SJCRH30 (cell line): ENCODE measurements around the gene MUC12. TPM values are rescaled to one million over a fixed set of nuclear protein-coding genes. Genes with fewer than 3 reads are reported as not detected.
A peak's percentile ranks its signal among the peaks of the same experiment; 100 is the strongest.
"Not testable (repeated sequence)": the region's sequence is repeated elsewhere in the genome, so short reads cannot be mapped to it uniquely, and the experiment has no call there.

Source experiments
- DNase-seq, 2 experiments: peaks; one replicate each; pipeline ENCODE4 v3.0.0-alpha.2; 2015 to 2020
- H3K27ac ChIP-seq: fragments of 250-450 bp; sonication (Bioruptor Pico); 2 replicates; pipeline ENCODE4 v1.5.1; 2020; ENCODE audit warnings: mild to moderate bottlenecking, moderate library complexity
- H3K27me3 ChIP-seq: fragments of 250-450 bp; sonication (Bioruptor Pico); 2 replicates; pipeline ENCODE4 v1.5.1; 2020; ENCODE audit warnings: mild to moderate bottlenecking, moderate library complexity
- H3K36me3 ChIP-seq: fragments of 250-450 bp; sonication (Bioruptor Pico); 2 replicates; pipeline ENCODE4 v1.5.1; 2020; ENCODE audit warnings: mild to moderate bottlenecking, moderate library complexity
- H3K4me1 ChIP-seq: fragments of 250-450 bp; sonication (Bioruptor Pico); 2 replicates; pipeline ENCODE4 v1.5.1; 2020; ENCODE audit warnings: mild to moderate bottlenecking, moderate library complexity
- H3K4me3 ChIP-seq: fragments of 250-450 bp; sonication (Bioruptor Pico); 2 replicates; pipeline ENCODE4 v1.5.1; 2020; ENCODE audit warnings: mild to moderate bottlenecking, moderate library complexity
- H3K9me3 ChIP-seq: fragments of 250-450 bp; sonication (Bioruptor Pico); replicated peaks from 2 replicates; pipeline ENCODE4 v1.5.1; 2020; ENCODE audit warnings: mild to moderate bottlenecking, moderate library complexity
- total RNA-seq: library from RNA; depleted of rRNA; stranded (reverse); fragments of >200 nt; shearing (Covaris generic); gene quantifications from 2 replicates; pipeline ENCODE4 v1.2.3, GENCODE V29; 2014; rRNA removed

The MUC12 gene
- total RNA-seq, 1 experiment from 2014 or later = 1.2 TPM

- DNase-seq, H3K4me3 ChIP-seq, H3K9me3 ChIP-seq, H3K27me3 ChIP-seq, H3K27ac ChIP-seq, H3K4me1 ChIP-seq, H3K36me3 ChIP-seq: not testable (repeated sequence)
Observed at GRCh38 chr7:101041283-101041682, 71.9 kb downstream of the MUC12 start.

GRCh38 chr7:101058355-101058754 is 89.0 kb downstream of the MUC12 start:
- peak; percentile 70 to 78 for DNase-seq
- Histone ChIP-seq H3K4me3 (no peak overlapping the region), H3K27ac (no peak overlapping the region), H3K27me3 (peaks cover 17% of the 10 kb centered on the region; the same call in 1 of the 2 replicates), H3K9me3 (no peaks in the 10 kb centered on the region), H3K36me3 (no peaks in the 10 kb centered on the region), H3K4me1 (no peaks in the 10 kb centered on the region)

- no peak overlapping the region for H3K27ac ChIP-seq
- no peak for DNase-seq
- no peaks in the 10 kb centered on the region for H3K4me1 ChIP-seq
- H3K27me3 ChIP-seq = peaks cover 21% of the 10 kb centered on the region
- no peaks in the 10 kb centered on the region for H3K9me3 ChIP-seq
- H3K4me3 ChIP-seq = no peak overlapping the region
- H3K36me3 ChIP-seq = no peaks in the 10 kb centered on the region
Observed at GRCh38 chr7:101059620-101059942, 90.2 kb downstream of the MUC12 start.

GRCh38 chr7:101060992-101061391 is 91.6 kb downstream of the MUC12 start:
- Histone ChIP-seq H3K36me3 (no peaks in the 10 kb centered on the region), H3K27me3 (peaks cover 10% of the 10 kb centered on the region), H3K27ac (no peak overlapping the region), H3K4me1 (peaks cover 2% of the 10 kb centered on the region; the same call in 1 of the 2 replicates), H3K4me3 (no peak overlapping the region), H3K9me3 (no peaks in the 10 kb centered on the region)
- DNase-seq = no peak

GRCh38 chr7:101064176-101064550 is 94.8 kb downstream of the MUC12 start:
- DNase-seq, H3K4me3 ChIP-seq, H3K36me3 ChIP-seq, H3K9me3 ChIP-seq, H3K27ac ChIP-seq: not testable (repeated sequence)
- H3K4me1 ChIP-seq = peaks cover 12% of the 10 kb centered on the region; the same call in 1 of the 2 replicates
- peaks cover 19% of the 10 kb centered on the region for H3K27me3 ChIP-seq

- not testable (repeated sequence) for H3K9me3 ChIP-seq, H3K36me3 ChIP-seq, DNase-seq, H3K4me3 ChIP-seq, H3K27ac ChIP-seq
- peaks cover 12% of the 10 kb centered on the region; the same call in 1 of the 2 replicates for H3K4me1 ChIP-seq
- H3K27me3 ChIP-seq = peaks cover 19% of the 10 kb centered on the region
Observed at GRCh38 chr7:101065162-101065561, 95.8 kb downstream of the MUC12 start.

- Histone ChIP-seq H3K4me1 (peaks cover 12% of the 10 kb centered on the region; the same call in 1 of the 2 replicates), H3K9me3 (no peaks in the 10 kb centered on the region), H3K27me3 (peaks cover 14% of the 10 kb centered on the region), H3K36me3 (no peaks in the 10 kb centered on the region), H3K27ac (no peak overlapping the region), H3K4me3 (no peak overlapping the region)
- peak; percentile 58 to 69 for DNase-seq
Observed at GRCh38 chr7:101066141-101066832, 96.9 kb downstream of the MUC12 start.

GRCh38 chr7:101066833-101067177 is 97.4 kb downstream of the MUC12 start:
- DNase-seq = no peak
- H3K27ac ChIP-seq = no peak overlapping the region

GRCh38 chr7:101068401-101068800 is 99.0 kb downstream of the MUC12 start:
- no peaks in the 10 kb centered on the region for H3K9me3 ChIP-seq
- H3K27ac ChIP-seq = no peak overlapping the region
- no peak overlapping the region for H3K4me3 ChIP-seq
- no peak for DNase-seq
- peaks cover 12% of the 10 kb centered on the region; the same call in 1 of the 2 replicates for H3K4me1 ChIP-seq
- H3K36me3 ChIP-seq = no peaks in the 10 kb centered on the region
- H3K27me3 ChIP-seq = peaks cover 25% of the 10 kb centered on the region

More at GRCh38 chr7:101066833-101067177, 97.4 kb downstream of the MUC12 start:
- Histone ChIP-seq H3K4me1 (peaks cover 12% of the 10 kb centered on the region; the same call in 1 of the 2 replicates), H3K27me3 (peaks cover 17% of the 10 kb centered on the region), H3K4me3 (no peak overlapping the region), H3K36me3 (no peaks in the 10 kb centered on the region), H3K9me3 (no peaks in the 10 kb centered on the region)

Other genes starting within 250 kb of the MUC12 start
- gene EPO, start 249.1 kb upstream of the MUC12 start, total RNA-seq = not detected in 2 replicates
- gene ZAN, start 236.0 kb upstream of the MUC12 start, total RNA-seq = not detected in 2 replicates
- gene EPHB4, start 142.0 kb upstream of the MUC12 start, total RNA-seq = 61.7 and 62.3 TPM in 2 replicates
- gene SLC12A9, start 116.9 kb upstream of the MUC12 start, total RNA-seq = 12.2 and 15.0 TPM in 2 replicates
- gene TRIP6, start 102.2 kb upstream of the MUC12 start, total RNA-seq = 42.1 and 49.3 TPM in 2 replicates
- gene SRRT, start 94.5 kb upstream of the MUC12 start, total RNA-seq = 140 and 156 TPM in 2 replicates
- 5.5 and 6.1 TPM in 2 replicates for gene UFSP1, start 79.8 kb upstream of the MUC12 start, total RNA-seq
- 1.3 and 1.5 TPM in 2 replicates for gene ACHE, start 73.7 kb upstream of the MUC12 start, total RNA-seq
- 0.02 TPM in 1 of 2 replicates, not detected in the other for gene MUC3A, start 20.0 kb upstream of the MUC12 start, total RNA-seq
- gene MUC17, start 50.5 kb downstream of the MUC12 start, total RNA-seq = not detected in 2 replicates
- gene TRIM56, start 115.9 kb downstream of the MUC12 start, total RNA-seq = 6.7 and 8.3 TPM in 2 replicates
- gene SERPINE1, start 157.5 kb downstream of the MUC12 start, total RNA-seq = 1.2 and 1.7 TPM in 2 replicates
- gene AP1S1, start 184.9 kb downstream of the MUC12 start, total RNA-seq = 89.2 and 98.3 TPM in 2 replicates
- 0.10 and 0.18 TPM in 2 replicates for gene VGF, start 196.0 kb downstream of the MUC12 start, total RNA-seq
- gene NAT16, start 210.7 kb downstream of the MUC12 start, total RNA-seq = not detected in 2 replicates
- gene MOGAT3, start 231.5 kb downstream of the MUC12 start, total RNA-seq = not detected in 2 replicates
- 53.0 and 59.7 TPM in 2 replicates for gene PLOD3, start 248.0 kb downstream of the MUC12 start, total RNA-seq
- 67.0 and 77.8 TPM in 2 replicates for gene ZNHIT1, start 248.6 kb downstream of the MUC12 start, total RNA-seq